Kidney (tissue), 14 donors: ENCODE measurements around the gene ATE1. TPM values are rescaled to one million over a fixed set of nuclear protein-coding genes. Genes with fewer than 3 reads are reported as not detected.

Experiments
- DNase-seq, 5 donors: peaks; one replicate each; pipeline ENCODE4 v3.0.0-alpha.2; 2013 to 2020
- FAIRE-seq: peaks from 2 replicates; lab custom pipeline; 2012; peaks lifted over from hg19 to GRCh38; lab: Jason Lieb, UNC
- H3K27ac ChIP-seq, 2 donors: one replicate each; pipeline ENCODE4 v1.7.0; 2013; ENCODE audit warnings: low read depth in 2 of 2, low read length in 2 of 2, inconsistent platforms in 1 of 2
- H3K27me3 ChIP-seq: one replicate; pipeline ENCODE4 v1.7.1; 2013; ENCODE audit warnings: low read length, inconsistent platforms; ENCODE audit not compliant: control insufficient read depth, insufficient read depth
- H3K36me3 ChIP-seq, 3 donors: one replicate each; pipeline versions ENCODE4 v1.7.0 to v1.7.1; 2013; ENCODE audit warnings: low read length in 3 of 3, control low read depth in 1 of 3, inconsistent platforms in 1 of 3; ENCODE audit not compliant: insufficient read depth in 3 of 3, control insufficient read depth in 2 of 3
- H3K4me1 ChIP-seq, 3 donors: one replicate each; pipeline versions ENCODE4 v1.7.0 to v1.7.1; 2013; ENCODE audit warnings: low read length in 3 of 3, inconsistent platforms in 1 of 3, low read depth in 1 of 3; ENCODE audit not compliant: control insufficient read depth in 2 of 3, insufficient read depth in 2 of 3
- H3K4me3 ChIP-seq, 3 donors: one replicate each; pipeline versions ENCODE4 v1.7.0 to v1.8.1; 2013; ENCODE audit warnings: low read length in 3 of 3, control low read depth in 1 of 3, inconsistent platforms in 1 of 3
- H3K9ac ChIP-seq, 3 donors: one replicate each; pipeline versions ENCODE4 v1.7.0 to v1.7.1; 2013; ENCODE audit warnings: low read length in 3 of 3, control low read depth in 1 of 3, inconsistent platforms in 1 of 3
- H3K9me3 ChIP-seq, 3 donors: one replicate each; pipeline versions ENCODE4 v1.7.0 to v1.7.1; 2013; ENCODE audit warnings: low read length in 3 of 3, control low read depth in 1 of 3, inconsistent platforms in 1 of 3; ENCODE audit not compliant: control insufficient read depth in 2 of 3, insufficient read depth in 1 of 3
- intact Hi-C: fragments of 100-400 bp; cut with DNase I; formaldehyde crosslinking; loops from one replicate; pipeline ENCODE4 v1.11.1; 2022
- polyA plus RNA-seq: library from polyadenylated mRNA; stranded (reverse); fragments of 350-450 nt; fragmentation: Illumina TruSeq; extraction: RNeasy Lipid Tissue Mini Kit (QIAGEN cat#74804); gene quantifications from one replicate; pipeline ENCODE4 v1.2.3, GENCODE V29; 2014; ENCODE audit warnings: low read depth, low replicate concordance; ENCODE audit not compliant: insufficient read depth
- total RNA-seq: library from RNA; stranded (reverse); fragmentation: NEBNext Ultra II Directional; extraction: Animal tissue kit (Norgen Biotek cat#: 25700); gene quantifications from one replicate; pipeline ENCODE4 v1.2.1, GENCODE V29; 2021
- TF ChIP-seq, protein P1 (sequence below): IDR thresholded peaks from 3 replicates; pipeline ENCODE4 v1.5.1; 2012; ENCODE audit warnings: mild to moderate bottlenecking, moderate library complexity, borderline replicate concordance; ENCODE audit not compliant: insufficient read depth; ENCODE audit errors: extremely low read depth
- donor health status: control.
- donor health status: control.
- donor health status: control.
- donor health status: control.
- donor health status: control.
- donor health status: DM: yes; HTN: yes; CAD: no.
- donor health status: Normal renal cell carcinoma (clear cell type).

ATE1 gene
- total and polyA plus RNA-seq, 2 donors from 2014 or later, result 9.8 to 31.0 TPM

DNA sequence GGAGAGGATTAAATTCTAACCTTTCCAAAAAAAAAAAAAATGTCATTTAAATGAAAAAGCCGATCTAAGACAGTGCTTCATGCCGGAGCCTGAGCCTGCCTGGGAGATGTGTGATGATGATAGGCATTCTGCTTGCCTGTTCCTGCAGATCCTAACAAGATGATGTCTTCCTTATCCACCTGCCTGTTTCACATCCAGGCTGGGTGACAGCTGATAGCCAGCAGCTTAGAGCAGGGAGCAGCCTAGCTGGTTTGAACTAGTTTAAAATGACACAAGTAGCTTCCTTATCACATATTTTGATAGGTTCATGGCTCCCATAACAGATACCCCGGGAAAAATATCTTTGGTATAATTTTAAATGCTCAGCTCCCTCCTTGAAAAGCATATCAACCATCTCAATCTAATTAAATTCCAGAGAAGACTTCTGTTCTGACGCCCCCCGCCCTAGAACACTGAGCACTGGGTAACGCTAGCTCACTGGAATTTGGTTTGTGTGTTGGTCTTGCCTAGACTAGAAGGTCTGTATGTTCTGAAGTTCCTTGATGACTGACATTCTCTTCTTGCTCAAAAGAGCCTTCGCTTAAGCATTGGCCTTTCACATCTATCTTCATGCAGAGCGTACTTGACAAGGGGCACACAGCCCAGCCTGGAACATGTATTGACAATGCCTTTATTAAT is 232.7 kb downstream of the ATE1 start:
- peaks cover 0 to 1% (median 0%) of the 10 kb centered on the region in 3 donors for H3K4me1 ChIP-seq
- no peaks in the 10 kb centered on the region for H3K27me3 ChIP-seq
- no peaks in the 10 kb centered on the region for H3K9me3 ChIP-seq
- H3K36me3 ChIP-seq, result no peaks in the 10 kb centered on the region
- FAIRE-seq (no peak), DNase-seq (no peak)
- H3K9ac ChIP-seq, result no peak overlapping the region
- TF ChIP-seq, protein P1, sequence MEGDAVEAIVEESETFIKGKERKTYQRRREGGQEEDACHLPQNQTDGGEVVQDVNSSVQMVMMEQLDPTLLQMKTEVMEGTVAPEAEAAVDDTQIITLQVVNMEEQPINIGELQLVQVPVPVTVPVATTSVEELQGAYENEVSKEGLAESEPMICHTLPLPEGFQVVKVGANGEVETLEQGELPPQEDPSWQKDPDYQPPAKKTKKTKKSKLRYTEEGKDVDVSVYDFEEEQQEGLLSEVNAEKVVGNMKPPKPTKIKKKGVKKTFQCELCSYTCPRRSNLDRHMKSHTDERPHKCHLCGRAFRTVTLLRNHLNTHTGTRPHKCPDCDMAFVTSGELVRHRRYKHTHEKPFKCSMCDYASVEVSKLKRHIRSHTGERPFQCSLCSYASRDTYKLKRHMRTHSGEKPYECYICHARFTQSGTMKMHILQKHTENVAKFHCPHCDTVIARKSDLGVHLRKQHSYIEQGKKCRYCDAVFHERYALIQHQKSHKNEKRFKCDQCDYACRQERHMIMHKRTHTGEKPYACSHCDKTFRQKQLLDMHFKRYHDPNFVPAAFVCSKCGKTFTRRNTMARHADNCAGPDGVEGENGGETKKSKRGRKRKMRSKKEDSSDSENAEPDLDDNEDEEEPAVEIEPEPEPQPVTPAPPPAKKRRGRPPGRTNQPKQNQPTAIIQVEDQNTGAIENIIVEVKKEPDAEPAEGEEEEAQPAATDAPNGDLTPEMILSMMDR, result no peak
- H3K4me3 ChIP-seq, result no peak overlapping the region
- intact Hi-C loops, result no loop called here
- H3K27ac ChIP-seq, result no peak overlapping the region

DNA sequence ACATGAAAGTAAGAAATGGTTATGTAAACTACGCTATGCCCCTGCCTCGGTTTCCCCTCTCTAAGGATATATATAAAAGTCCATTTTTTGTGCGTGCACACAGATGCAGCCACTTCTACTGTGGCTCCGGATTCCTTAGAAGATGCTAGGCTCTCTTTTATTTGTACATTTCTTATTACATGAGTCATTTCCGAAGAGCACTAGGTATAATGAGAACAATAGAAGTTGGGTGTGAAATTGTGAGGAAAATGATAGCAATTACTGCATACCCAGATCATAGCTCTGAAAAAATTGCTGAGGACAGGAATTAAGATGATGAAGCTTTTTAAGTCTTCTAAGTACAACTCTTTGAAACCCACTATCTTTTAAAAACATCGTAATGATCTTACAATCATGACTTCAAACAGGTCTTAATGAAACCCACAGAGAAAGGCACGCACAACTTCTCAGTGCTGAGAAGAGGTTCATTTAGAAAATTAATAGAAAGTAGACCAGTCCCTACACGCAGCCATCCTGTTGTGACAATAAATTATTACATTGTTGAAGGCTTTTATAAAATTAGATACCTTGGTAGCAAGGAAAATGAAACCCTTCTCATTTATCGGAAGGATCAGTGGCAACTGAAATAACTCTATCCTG is 233.4 kb downstream of the ATE1 start:
- intact Hi-C loops, result no loop called here
- Histone ChIP-seq H3K4me1 (peaks cover 0 to 3% (median 0%) of the 10 kb centered on the region in 3 donors), H3K27ac (no peak overlapping the region), H3K9me3 (no peaks in the 10 kb centered on the region), H3K36me3 (no peaks in the 10 kb centered on the region), H3K4me3 (no peak overlapping the region), H3K27me3 (no peaks in the 10 kb centered on the region), H3K9ac (no peak overlapping the region)
- TF ChIP-seq, protein P1, result no peak
- no peak for DNase-seq
- FAIRE-seq, result no peak

DNA sequence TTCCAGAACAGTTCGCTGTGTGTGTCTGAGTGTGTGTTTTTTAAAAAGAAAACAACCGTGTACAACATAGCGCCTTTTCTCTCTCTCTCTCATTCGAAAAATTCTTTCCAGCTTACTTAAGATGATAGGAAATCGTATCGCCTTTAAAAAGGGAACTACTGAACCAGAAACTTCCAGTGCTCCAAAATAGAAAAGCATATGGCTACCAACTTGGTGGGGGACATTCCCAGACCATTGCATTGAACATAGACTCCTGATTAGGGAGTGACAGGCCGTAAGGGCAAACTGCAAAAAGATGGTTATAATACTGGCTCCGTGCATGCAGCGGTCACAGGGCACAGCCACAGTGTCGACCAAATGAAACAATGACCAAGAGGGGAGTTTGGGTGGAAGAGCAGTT is 235.2 kb downstream of the ATE1 start:
- H3K4me1 ChIP-seq, result peaks cover 0 to 3% (median 0%) of the 10 kb centered on the region in 3 donors
- no peak overlapping the region for H3K4me3 ChIP-seq
- no peaks in the 10 kb centered on the region for H3K27me3 ChIP-seq
- H3K36me3 ChIP-seq, result no peaks in the 10 kb centered on the region
- intact Hi-C loops, result no loop called here
- TF ChIP-seq, protein P1, result no peak
- no peaks in the 10 kb centered on the region for H3K9me3 ChIP-seq
- DNase-seq (no peak), FAIRE-seq (no peak)
- H3K9ac ChIP-seq, result no peak overlapping the region
- H3K27ac ChIP-seq, result no peak overlapping the region
